HEK293 (cell line): ENCODE results near the gene ARL8B.

Source experiments
- CTCF ChIA-PET: fragments of 350-600 bp; formaldehyde crosslinking; extraction: SDS; loops from one replicate; lab custom pipeline; 2021; ENCODE audit warnings: antibody characterized with exemption; lab: Yijun Ruan, JAX
- POLR2A ChIA-PET: fragments of 300-600 bp; formaldehyde crosslinking; extraction: SDS; loops from one replicate; lab custom pipeline; 2020; ENCODE audit warnings: antibody characterized with exemption, inconsistent platforms; lab: Yijun Ruan, JAX
- H3K27ac ChIP-seq: fragments of 200-500 bp; sonication (Bioruptor generic); 2 replicates; pipeline ENCODE4 v1.5.1; 2014; ENCODE audit warnings: low read depth, low read length, control low read depth, inconsistent platforms; ENCODE audit errors: extremely low read depth
- H3K36me3 ChIP-seq, 2 experiments: fragments of 200-500 bp in 1 of 2; sonication (Bioruptor generic) in 1 of 2; 1 replicate in 1 of 2; 2 replicates in 1 of 2; pipeline ENCODE4 v1.5.1; 2014 to 2017; ENCODE audit warnings: inconsistent platforms in 2 of 2, low read length in 2 of 2; ENCODE audit not compliant: control insufficient read depth in 2 of 2, insufficient read depth in 1 of 2
- H3K4me1 ChIP-seq: fragments of 200-500 bp; sonication (Bioruptor generic); 2 replicates; pipeline ENCODE4 v1.5.1; 2014; ENCODE audit warnings: mild to moderate bottlenecking, low read length, inconsistent platforms; ENCODE audit not compliant: control insufficient read depth, insufficient read depth
- H3K4me3 ChIP-seq: 2 replicates; pipeline ENCODE4 v1.5.1; 2011; ENCODE audit warnings: low read depth, mild to moderate bottlenecking, control low read depth, low read length, moderate library complexity
- H3K9me3 ChIP-seq: fragments of 200-500 bp; sonication (Bioruptor generic); 2 replicates; pipeline ENCODE4 v1.5.1; 2014; ENCODE audit warnings: low read depth, low read length, inconsistent platforms; ENCODE audit not compliant: control insufficient read depth, insufficient read depth
- BCL6B ChIP-seq: fragments of 450-650 bp; formaldehyde crosslinking; IDR thresholded peaks from 2 replicates; pipeline ENCODE4 v1.5.1; 2017; ENCODE audit warnings: missing biosample characterization, missing genetic modification characterization
- FEZF1 ChIP-seq: fragments of 450-650 bp; formaldehyde crosslinking; IDR thresholded peaks from 2 replicates; pipeline ENCODE4 v1.5.1; 2016; ENCODE audit warnings: missing biosample characterization, missing genetic modification characterization
- GFI1B ChIP-seq: fragments of 450-650 bp; formaldehyde crosslinking; IDR thresholded peaks from 2 replicates; pipeline ENCODE4 v1.5.1; 2016; ENCODE audit warnings: missing biosample characterization, missing genetic modification characterization
- INSM2 ChIP-seq: fragments of 450-650 bp; formaldehyde crosslinking; IDR thresholded peaks from 2 replicates; pipeline ENCODE4 v1.5.1; 2016; ENCODE audit warnings: missing biosample characterization, missing genetic modification characterization
- KLF1 ChIP-seq: fragments of 450-650 bp; formaldehyde crosslinking; IDR thresholded peaks from 2 replicates; pipeline ENCODE4 v1.5.1; 2016; ENCODE audit warnings: missing biosample characterization, missing genetic modification characterization
- KLF10 ChIP-seq: fragments of 450-650 bp; IDR thresholded peaks from 2 replicates; pipeline ENCODE4 v1.5.1; 2018; ENCODE audit warnings: missing biosample characterization, mild to moderate bottlenecking, missing genetic modification characterization
- PRDM4 ChIP-seq: fragments of 450-650 bp; formaldehyde crosslinking; IDR thresholded peaks from 2 replicates; pipeline ENCODE4 v1.5.1; 2017; ENCODE audit warnings: missing biosample characterization, missing genetic modification characterization
- SP2 ChIP-seq: fragments of 450-650 bp; formaldehyde crosslinking; IDR thresholded peaks from 2 replicates; pipeline ENCODE4 v1.5.1; 2016; ENCODE audit warnings: missing biosample characterization, missing genetic modification characterization
- TRIM28 ChIP-seq: IDR thresholded peaks from 2 replicates; pipeline ENCODE4 v1.6.1; 2011; ENCODE audit warnings: low read length, control low read depth, borderline replicate concordance
- TSHZ1 ChIP-seq: fragments of 450-650 bp; formaldehyde crosslinking; IDR thresholded peaks from 2 replicates; pipeline ENCODE4 v1.5.1; 2016; ENCODE audit warnings: missing biosample characterization, missing genetic modification characterization, borderline replicate concordance
- YY1 ChIP-seq: fragments of 450-650 bp; formaldehyde crosslinking; IDR thresholded peaks from 2 replicates; pipeline ENCODE4 v1.5.1; 2018; ENCODE audit warnings: missing biosample characterization, missing genetic modification characterization
- ZBTB21 ChIP-seq: fragments of 450-650 bp; formaldehyde crosslinking; IDR thresholded peaks from 2 replicates; pipeline ENCODE4 v1.5.1; 2017; ENCODE audit warnings: missing biosample characterization, missing genetic modification characterization
- ZBTB48 ChIP-seq: fragments of 450-650 bp; formaldehyde crosslinking; IDR thresholded peaks from 2 replicates; pipeline ENCODE4 v1.5.1; 2016; ENCODE audit warnings: missing biosample characterization, missing genetic modification characterization
- ZIC2 ChIP-seq: fragments of 450-650 bp; formaldehyde crosslinking; IDR thresholded peaks from 2 replicates; pipeline ENCODE4 v1.5.1; 2016; ENCODE audit warnings: missing biosample characterization, missing genetic modification characterization
- ZNF10 ChIP-seq: fragments of 450-650 bp; formaldehyde crosslinking; IDR thresholded peaks from 2 replicates; pipeline ENCODE4 v1.5.1; 2017; ENCODE audit warnings: missing biosample characterization, missing genetic modification characterization
- ZNF121 ChIP-seq: fragments of 450-650 bp; formaldehyde crosslinking; IDR thresholded peaks from 2 replicates; pipeline ENCODE4 v1.5.1; 2016; ENCODE audit warnings: missing biosample characterization, missing genetic modification characterization
- ZNF202 ChIP-seq: fragments of 450-650 bp; formaldehyde crosslinking; IDR thresholded peaks from 2 replicates; pipeline ENCODE4 v1.5.1; 2016; ENCODE audit warnings: missing biosample characterization, missing genetic modification characterization, borderline replicate concordance
- ZNF24 ChIP-seq: fragments of 450-650 bp; formaldehyde crosslinking; IDR thresholded peaks from 2 replicates; pipeline ENCODE4 v1.5.1; 2016; ENCODE audit warnings: missing biosample characterization, missing genetic modification characterization
- ZNF302 ChIP-seq: fragments of 450-650 bp; formaldehyde crosslinking; IDR thresholded peaks from 2 replicates; pipeline ENCODE4 v1.5.1; 2016; ENCODE audit warnings: missing biosample characterization, missing genetic modification characterization, low read depth
- ZNF311 ChIP-seq: fragments of 450-650 bp; formaldehyde crosslinking; IDR thresholded peaks from 2 replicates; pipeline ENCODE4 v1.5.1; 2017; ENCODE audit warnings: missing biosample characterization, missing genetic modification characterization, borderline replicate concordance
- ZNF404 ChIP-seq: fragments of 450-650 bp; formaldehyde crosslinking; IDR thresholded peaks from 2 replicates; pipeline ENCODE4 v1.5.1; 2017; ENCODE audit warnings: missing biosample characterization, missing genetic modification characterization
- ZNF423 ChIP-seq: fragments of 450-650 bp; formaldehyde crosslinking; IDR thresholded peaks from 2 replicates; pipeline ENCODE4 v1.5.1; 2016; ENCODE audit warnings: missing biosample characterization, missing genetic modification characterization
- ZNF513 ChIP-seq: fragments of 450-650 bp; IDR thresholded peaks from 2 replicates; pipeline ENCODE4 v1.5.1; 2018; ENCODE audit warnings: missing biosample characterization, missing genetic modification characterization
- ZNF514 ChIP-seq: fragments of 450-650 bp; formaldehyde crosslinking; IDR thresholded peaks from 2 replicates; pipeline ENCODE4 v1.5.1; 2016; ENCODE audit warnings: missing biosample characterization, missing genetic modification characterization
- ZNF544 ChIP-seq: fragments of 450-650 bp; formaldehyde crosslinking; IDR thresholded peaks from 2 replicates; pipeline ENCODE4 v1.5.0; 2017; ENCODE audit warnings: missing biosample characterization, missing genetic modification characterization
- ZNF629 ChIP-seq: fragments of 450-650 bp; formaldehyde crosslinking; IDR thresholded peaks from 2 replicates; pipeline ENCODE4 v1.5.1; 2017; ENCODE audit warnings: missing biosample characterization, missing genetic modification characterization

Gene ARL8B

GRCh38 chr3:5134499-5134898 lies 12.4 kb downstream of the ARL8B start (continued):
- TF ChIP-seq ZNF513 (tag by site-specific recombination) (no peak), ZNF544 (tag by site-specific recombination) (no peak), ZNF311 (tag by site-specific recombination) (no peak), FEZF1 (tag by site-specific recombination) (peak; percentile 34; the same call in 1 of the 2 replicates), TRIM28 (no peak), SP2 (tag by site-specific recombination) (no peak)

GRCh38 chr3:5136211-5136918 lies 14.3 kb downstream of the ARL8B start:
- ChIA-PET POLR2A (no interaction called here), CTCF (interaction anchor here (0.7 to 1.2 kb wide), 5 partner anchors 13 to 430 kb away, joined by 3 to 6 read pairs (median 4); no protein-coding TSS in a partner anchor)
- Histone ChIP-seq H3K27ac (no peak overlapping the region), H3K36me3 (peaks cover 0 to 3% of the 10 kb centered on the region in 2 experiments; a peak in 2 of 3 replicates), H3K4me3 (no peak overlapping the region), H3K4me1 (peaks cover 20% of the 10 kb centered on the region), H3K9me3 (no peaks in the 10 kb centered on the region)
- TF ChIP-seq YY1 (tag by site-specific recombination) (no peak), ZNF302 (tag by site-specific recombination) (no peak), PRDM4 (tag by site-specific recombination) (no peak), TSHZ1 (tag by site-specific recombination) (no peak; the same call in 1 of the 2 replicates), BCL6B (tag by site-specific recombination) (no peak), ZBTB21 (tag by site-specific recombination) (no peak), ZNF121 (tag by site-specific recombination) (no peak), ZNF629 (tag by site-specific recombination) (no peak), ZNF423 (tag by site-specific recombination) (no peak), ZNF10 (tag by site-specific recombination) (no peak), KLF10 (tag by site-specific recombination) (no peak), INSM2 (tag by site-specific recombination) (0 out of 2 replicates have a peak, but pooled peaks have one; percentile 29), ZBTB48 (no peak), GFI1B (tag by site-specific recombination) (no peak), ZNF404 (tag by site-specific recombination) (no peak), KLF1 (tag by site-specific recombination) (no peak), ZNF202 (no peak), ZIC2 (tag by site-specific recombination) (no peak), ZNF514 (tag by site-specific recombination) (no peak), ZNF24 (tag by site-specific recombination) (no peak)
